AG04450 (cell line): ENCODE data around the gene DDX24. TPM values are rescaled to one million over a fixed set of nuclear protein-coding genes. Genes with fewer than 3 reads are reported as not detected.

Experiments
- CTCF ChIA-PET: fragments of 300-600, 350-600 bp; formaldehyde crosslinking; extraction: SDS; loops from one replicate; lab custom pipeline; 2022; ENCODE audit warnings: antibody characterized with exemption, inconsistent platforms; lab: Charles Lee
- POLR2A ChIA-PET: fragments of 350-600 bp; formaldehyde crosslinking; extraction: SDS; loops from one replicate; lab custom pipeline; 2021; ENCODE audit warnings: antibody characterized with exemption, inconsistent platforms; lab: Yijun Ruan, JAX
- DNase-seq: peaks from one replicate; pipeline ENCODE4 v3.0.0-alpha.2; 2011; ENCODE audit warnings: low read depth, low spot score
- H3K27ac ChIP-seq: one replicate; pipeline ENCODE4 v1.5.1; 2012; ENCODE audit warnings: low read depth, low read length, control low read depth
- H3K27me3 ChIP-seq: one replicate; pipeline ENCODE4 v1.6.0; 2012; ENCODE audit warnings: low read length; ENCODE audit not compliant: control insufficient read depth, insufficient read depth
- H3K4me3 ChIP-seq: 2 replicates; pipeline ENCODE4 v1.5.1; 2011; ENCODE audit warnings: mild to moderate bottlenecking, low read depth, low read length, control low read depth
- H3K9me3 ChIP-seq: 2 replicates; pipeline ENCODE4 v1.5.1; 2012; ENCODE audit warnings: low read length; ENCODE audit not compliant: control insufficient read depth, insufficient read depth
- CTCF ChIP-seq: IDR thresholded peaks from 2 replicates; pipeline ENCODE4 v1.5.1; 2011; ENCODE audit warnings: low read depth, low read length, control low read depth, inconsistent platforms
- polyA plus RNA-seq: library from polyadenylated mRNA; depleted of rRNA; stranded (reverse); fragments of >200 nt; gene quantifications from 2 replicates; pipeline ENCODE4 v1.2.3, GENCODE V29; 2011

The DDX24 gene
- polyA plus RNA-seq, 1 experiment, result 159 TPM

GRCh38 chr14:94127330-94127729 lies 46.3 kb upstream of the DDX24 start:
- Histone ChIP-seq H3K27ac (no peak overlapping the region), H3K9me3 (no peaks in the 10 kb centered on the region), H3K27me3 (no peaks in the 10 kb centered on the region), H3K4me3 (no peak overlapping the region)
- no peak for TF ChIP-seq CTCF
- POLR2A ChIA-PET, result no interaction called here
- CTCF ChIA-PET, result interaction anchor here (0.9 kb wide), 1 partner anchor 91 kb away, joined by 4 read pairs; no protein-coding TSS in a partner anchor
- no peak for DNase-seq

GRCh38 chr14:94126800-94127199 lies 45.8 kb upstream of the DDX24 start:
- H3K4me3 ChIP-seq, result no peak overlapping the region
- ChIA-PET POLR2A (no interaction called here), CTCF (interaction anchor here (0.9 kb wide), 1 partner anchor 91 kb away, joined by 4 read pairs; no protein-coding TSS in a partner anchor)
- H3K27ac ChIP-seq, result no peak overlapping the region
- H3K27me3 ChIP-seq, result no peaks in the 10 kb centered on the region
- DNase-seq, result no peak
- no peak for TF ChIP-seq CTCF
- no peaks in the 10 kb centered on the region for H3K9me3 ChIP-seq

GRCh38 chr14:94126419-94126677 lies 45.3 kb upstream of the DDX24 start:
- Histone ChIP-seq H3K27ac (no peak overlapping the region), H3K27me3 (no peaks in the 10 kb centered on the region), H3K4me3 (no peak overlapping the region), H3K9me3 (no peaks in the 10 kb centered on the region)
- POLR2A ChIA-PET, result no interaction called here
- DNase-seq, result no peak
- TF ChIP-seq CTCF, result no peak
- CTCF ChIA-PET, result interaction anchor here (0.9 kb wide), 1 partner anchor 90 kb away, joined by 4 read pairs; no protein-coding TSS in a partner anchor

- no peak for DNase-seq
- Histone ChIP-seq H3K9me3 (no peaks in the 10 kb centered on the region), H3K4me3 (no peak overlapping the region), H3K27me3 (no peaks in the 10 kb centered on the region), H3K27ac (no peak overlapping the region)
- ChIA-PET CTCF (interaction anchor here (2.1 kb wide), 1 partner anchor 11 kb away, joined by 10 read pairs; no protein-coding TSS in a partner anchor), POLR2A (no interaction called here)
- TF ChIP-seq CTCF, result no peak
These were observed 44.8 kb upstream of the DDX24 start for GRCh38 chr14:94125659-94126418.

- no peak for TF ChIP-seq CTCF
- Histone ChIP-seq H3K4me3 (no peak overlapping the region), H3K9me3 (peaks cover 6% of the 10 kb centered on the region; the same call in 1 of the 2 replicates), H3K27ac (no peak overlapping the region), H3K27me3 (no peaks in the 10 kb centered on the region)
- CTCF ChIA-PET, result interaction anchor here (0.5 to 2.1 kb wide), 3 partner anchors 8 to 233 kb away, joined by 4 to 10 read pairs (median 4); no protein-coding TSS in a partner anchor
- POLR2A ChIA-PET, result no interaction called here
- no peak for DNase-seq
These were observed 43.8 kb upstream of the DDX24 start for GRCh38 chr14:94124582-94125377.
